ENCODE results near the gene DCXR.

Gene DCXR

DNA sequence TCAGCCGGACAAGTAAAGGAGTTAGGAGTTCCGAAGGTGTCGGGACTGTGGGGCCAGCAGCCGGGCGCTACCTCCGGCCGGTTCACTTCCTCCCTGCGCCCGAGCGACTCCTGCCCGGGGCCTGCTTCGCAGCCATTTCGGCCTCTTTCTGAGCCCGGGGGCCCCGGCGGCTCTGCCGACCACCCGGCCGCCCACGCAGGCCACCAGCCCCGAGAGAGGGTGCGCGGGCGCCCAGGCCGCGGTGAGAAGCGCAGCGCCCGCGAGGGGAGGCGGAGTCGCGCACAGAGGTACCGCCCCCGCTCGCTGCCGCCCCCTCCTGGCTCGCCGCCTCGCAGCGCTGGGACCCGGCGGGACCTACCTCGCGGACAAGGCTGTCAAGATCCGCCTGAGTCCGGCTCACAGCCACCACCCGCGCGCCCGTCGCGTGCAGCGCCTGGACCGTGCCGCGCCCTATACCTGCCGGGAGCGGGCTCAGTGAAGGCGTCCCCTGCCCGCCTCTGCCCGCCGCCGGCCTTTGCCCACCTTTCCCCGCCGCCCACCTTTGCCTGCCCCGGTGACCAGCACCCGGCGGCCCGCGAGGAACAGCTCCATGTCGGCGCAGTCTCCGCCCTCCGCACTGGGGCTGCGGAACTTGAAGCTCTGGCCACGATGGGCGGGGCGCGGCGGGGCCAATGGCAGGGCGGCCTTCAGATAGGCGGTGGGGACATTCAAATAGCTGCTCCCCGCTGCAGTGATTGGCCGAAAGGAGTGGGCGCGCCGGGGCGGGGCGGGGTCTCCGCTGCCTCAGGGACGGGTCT, at the start of gene DCXR:
DCXR (minus strand) TSS at position 606 of the 797 bp plus-strand sequence; CDS start at position 591, 15 bp downstream.
- DNase-seq = peak; percentile 97
- in situ Hi-C loops (cut with HindIII; ENCODE audit: low pct_ligation_motif_present, low pct_unique_long_range_greater_than_20kb, low sequenced_read_pairs) = no loop called here

DNA sequence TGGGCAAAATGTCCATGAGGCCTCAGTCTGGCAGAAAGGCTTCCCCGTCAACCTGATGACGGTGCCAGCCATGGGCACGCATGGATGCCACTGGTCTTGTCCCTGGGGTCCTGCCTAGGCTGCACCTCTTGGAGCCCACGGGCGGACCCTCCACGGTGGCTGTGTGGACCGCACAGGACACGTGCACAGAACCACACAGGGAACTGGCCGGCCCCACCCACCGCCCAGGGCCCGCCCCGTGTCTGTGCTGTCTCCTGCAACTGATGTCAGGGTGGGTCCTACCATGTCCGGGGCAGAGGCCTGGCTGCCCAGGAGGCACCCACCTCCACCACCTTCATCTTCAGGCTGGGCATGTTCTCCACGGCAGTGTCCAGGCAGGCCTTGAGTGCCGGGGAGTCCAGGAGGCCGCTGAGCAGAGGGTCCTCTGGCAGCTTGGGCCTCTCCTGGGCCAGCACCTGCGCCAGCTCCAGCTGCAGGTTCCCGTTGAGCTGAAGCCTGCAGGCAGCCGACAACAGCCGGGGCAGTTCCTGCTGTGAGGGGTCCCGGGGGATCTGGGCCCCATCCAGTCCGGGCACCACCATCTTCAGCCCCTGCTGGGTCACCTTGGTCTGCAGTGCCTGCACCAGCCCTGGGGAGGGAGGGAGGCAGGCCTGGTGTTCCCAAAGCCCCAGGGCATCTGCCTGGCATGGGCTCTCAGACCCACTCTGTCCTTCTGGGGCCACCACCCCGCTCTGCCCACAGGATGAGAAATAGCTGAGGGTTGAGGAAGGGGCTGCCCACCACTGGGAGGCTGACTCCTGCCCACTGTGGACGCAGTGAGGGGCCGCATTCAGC, 48.7 kb upstream of the DCXR start:
- in situ Hi-C loops (cut with HindIII; ENCODE audit: low pct_ligation_motif_present, low pct_unique_long_range_greater_than_20kb, low sequenced_read_pairs) = no loop called here
- no peak for DNase-seq

GRCh38 chr17:82085031-82085861, 47.7 kb upstream of the DCXR start:
- DNase-seq = no peak
- in situ Hi-C loops (cut with HindIII; ENCODE audit: low pct_ligation_motif_present, low pct_unique_long_range_greater_than_20kb, low sequenced_read_pairs) = no loop called here

GRCh38 chr17:82084373-82085030, 47.0 kb upstream of the DCXR start:
- DNase-seq = no peak
- in situ Hi-C loops (cut with HindIII; ENCODE audit: low pct_ligation_motif_present, low pct_unique_long_range_greater_than_20kb, low sequenced_read_pairs) = no loop called here

DNA sequence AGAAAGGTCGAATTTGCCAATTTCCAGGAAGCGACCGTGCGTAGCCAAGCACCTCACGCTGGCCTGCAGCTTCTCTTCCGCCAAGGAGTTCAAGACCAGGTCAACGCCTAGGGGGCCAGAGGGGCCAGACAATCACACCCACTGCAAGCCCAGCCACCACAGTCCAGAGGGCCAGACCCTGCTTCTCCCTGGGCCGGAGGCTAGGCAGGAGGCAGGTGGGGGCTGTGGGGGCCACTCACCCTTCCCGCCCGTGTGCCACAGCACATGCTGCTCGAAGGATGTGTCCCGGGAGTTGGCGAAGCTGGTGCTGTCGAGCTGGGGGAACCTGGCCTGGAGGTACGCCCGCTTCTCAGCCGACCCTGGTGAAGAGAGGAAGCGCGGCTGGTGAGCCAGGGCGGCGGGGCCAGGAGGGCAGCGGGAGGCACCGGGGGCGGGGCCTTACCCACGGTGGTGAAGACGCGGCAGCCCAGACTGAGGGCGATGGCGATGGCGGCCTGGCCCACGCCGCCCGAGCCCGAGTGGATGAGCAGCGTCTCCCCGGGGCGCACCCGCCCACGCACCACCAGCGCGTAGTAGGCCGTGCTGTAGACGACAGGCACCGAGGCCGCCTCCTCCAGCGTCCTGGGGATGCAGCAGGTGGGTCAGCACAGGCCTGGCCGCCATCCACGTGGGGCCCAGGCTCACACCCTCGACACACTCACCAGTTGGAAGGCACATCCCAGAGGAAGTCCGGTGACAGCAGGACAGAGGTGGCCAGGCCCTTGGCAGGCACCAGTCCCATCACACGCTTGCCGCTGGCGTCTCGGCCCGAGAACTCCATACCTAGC, 46.2 kb upstream of the DCXR start:
- in situ Hi-C loops (cut with HindIII; ENCODE audit: low pct_ligation_motif_present, low pct_unique_long_range_greater_than_20kb, low sequenced_read_pairs) = no loop called here
- no peak for DNase-seq

- in situ Hi-C loops (cut with HindIII; ENCODE audit: low pct_ligation_motif_present, low pct_unique_long_range_greater_than_20kb, low sequenced_read_pairs) = no loop called here
- no peak for DNase-seq
Measured at GRCh38 chr17:82083009-82083408, 45.5 kb upstream of the DCXR start.

- DNase-seq = no peak
- in situ Hi-C loops (cut with HindIII; ENCODE audit: low pct_ligation_motif_present, low pct_unique_long_range_greater_than_20kb, low sequenced_read_pairs) = no loop called here
Measured at GRCh38 chr17:82082456-82082855, 45.0 kb upstream of the DCXR start.

DNA sequence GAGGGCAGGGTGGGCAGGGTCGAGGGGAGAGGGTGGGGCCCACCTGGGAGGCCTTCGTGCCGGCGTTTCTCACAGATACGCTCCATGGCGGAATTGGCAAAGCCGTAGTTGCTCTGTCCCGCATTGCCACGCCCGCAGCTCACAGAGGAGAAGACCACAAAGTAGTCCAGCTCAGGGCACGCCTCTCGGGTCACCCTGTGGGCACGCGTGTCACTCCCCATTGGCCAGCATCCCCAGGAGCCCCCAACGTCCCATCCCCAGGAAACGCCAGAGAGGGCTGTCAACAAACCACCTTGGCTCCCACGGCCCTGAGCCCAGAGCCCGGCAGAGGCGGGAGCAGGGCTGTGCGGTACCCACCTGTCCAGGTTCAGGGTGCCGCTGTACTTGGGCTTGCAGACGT, 44.5 kb upstream of the DCXR start:
- DNase-seq = no peak
- in situ Hi-C loops (cut with HindIII; ENCODE audit: low pct_ligation_motif_present, low pct_unique_long_range_greater_than_20kb, low sequenced_read_pairs) = no loop called here

- DNase-seq = no peak
- in situ Hi-C loops (cut with HindIII; ENCODE audit: low pct_ligation_motif_present, low pct_unique_long_range_greater_than_20kb, low sequenced_read_pairs) = no loop called here
Measured at GRCh38 chr17:82081546-82081945, 44.0 kb upstream of the DCXR start.

- in situ Hi-C loops (cut with HindIII; ENCODE audit: low pct_ligation_motif_present, low pct_unique_long_range_greater_than_20kb, low sequenced_read_pairs) = no loop called here
- no peak for DNase-seq
Measured at GRCh38 chr17:82080789-82081464, 43.4 kb upstream of the DCXR start.

DNA sequence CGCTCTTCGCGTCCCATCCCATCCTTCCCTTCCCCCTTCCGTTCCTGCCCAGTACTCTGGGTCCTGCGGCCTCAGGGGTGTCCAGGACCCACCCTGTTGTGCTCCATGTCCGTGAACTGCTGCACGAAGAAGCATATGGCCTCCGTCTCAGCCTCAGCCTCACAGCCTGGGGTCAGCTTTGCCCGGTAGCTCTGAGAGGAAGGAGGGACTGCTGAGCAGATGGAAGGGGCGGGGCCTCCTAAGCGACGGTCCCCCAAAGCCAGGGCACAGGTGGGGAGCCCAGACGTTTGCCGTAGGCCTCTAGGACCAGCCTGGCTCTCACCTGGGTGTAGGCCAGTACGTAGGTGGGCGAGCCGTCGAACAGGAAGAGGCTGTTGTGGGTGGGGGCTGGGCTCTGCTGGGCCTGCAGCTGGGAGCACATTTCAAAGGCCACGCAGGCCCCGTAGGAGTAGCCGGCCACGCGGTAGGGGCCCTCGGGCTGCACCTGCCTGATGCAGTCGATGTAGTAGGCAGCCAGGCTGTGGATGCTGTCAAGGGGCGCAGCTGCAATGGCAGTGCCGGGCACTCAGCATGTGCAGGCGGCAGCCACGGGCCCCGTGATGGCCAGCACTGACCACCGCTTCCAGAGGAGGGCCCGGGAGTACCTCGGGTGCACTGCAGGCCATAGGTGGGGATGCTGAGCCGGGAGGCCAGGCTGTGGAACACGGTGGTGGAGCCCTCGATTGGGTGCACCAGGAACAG, 42.7 kb upstream of the DCXR start:
- no peak for DNase-seq
- in situ Hi-C loops (cut with HindIII; ENCODE audit: low pct_ligation_motif_present, low pct_unique_long_range_greater_than_20kb, low sequenced_read_pairs) = no loop called here

DNA sequence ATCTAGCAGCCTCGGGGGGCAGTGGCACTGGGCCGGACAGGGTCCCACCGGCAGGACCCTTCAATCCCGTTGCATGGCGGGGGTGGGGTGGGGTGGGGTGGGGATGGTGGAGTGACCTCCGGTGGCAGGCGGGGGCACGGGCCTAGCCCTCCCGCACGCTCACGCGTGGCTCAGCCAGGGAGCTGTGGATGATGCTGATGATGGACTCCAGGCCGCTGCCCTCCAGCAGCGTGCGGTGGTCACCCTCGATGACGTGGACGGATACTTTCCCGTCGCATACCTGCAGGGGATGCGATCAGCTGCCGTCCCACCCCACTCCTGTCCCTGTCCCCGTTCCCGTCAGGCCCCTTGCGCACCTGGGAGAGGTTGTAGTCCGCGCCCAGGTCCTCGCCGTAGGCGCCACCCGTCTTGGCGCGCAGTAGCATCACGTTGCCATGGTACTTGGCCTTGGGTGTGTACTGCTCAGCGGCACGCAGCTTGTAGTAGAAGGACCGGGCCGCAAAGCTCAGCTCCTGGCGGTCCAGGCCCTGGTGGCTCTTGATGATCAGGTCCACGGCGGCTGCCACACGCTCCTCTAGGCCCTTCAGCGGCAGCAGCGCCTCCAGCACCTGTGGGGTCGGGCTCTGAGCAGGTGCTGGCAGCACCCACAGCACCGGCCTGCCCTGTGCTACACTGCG, 41.6 kb upstream of the DCXR start:
- no peak for DNase-seq
- in situ Hi-C loops (cut with HindIII; ENCODE audit: low pct_ligation_motif_present, low pct_unique_long_range_greater_than_20kb, low sequenced_read_pairs) = no loop called here

DNA sequence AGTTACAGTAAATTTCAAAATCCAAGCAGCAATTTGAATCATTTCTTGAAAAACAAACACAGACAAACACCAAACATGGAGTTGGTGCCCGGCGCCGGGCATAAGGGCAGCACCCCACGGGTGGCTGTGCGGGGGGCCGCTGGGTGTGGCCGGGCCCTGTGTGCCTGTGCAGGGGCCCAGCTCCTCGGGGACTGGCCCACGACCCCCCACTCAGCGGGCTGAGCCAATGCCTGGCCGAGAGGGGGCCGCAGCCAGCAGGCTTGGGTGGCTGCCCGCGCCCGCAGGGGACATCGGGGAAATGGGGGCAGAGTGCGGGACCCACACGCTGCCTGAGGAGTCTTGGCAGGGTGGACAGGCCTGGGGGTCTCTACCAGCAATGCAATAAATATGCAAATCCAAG, 40.9 kb upstream of the DCXR start:
- DNase-seq = no peak
- in situ Hi-C loops (cut with HindIII; ENCODE audit: low pct_ligation_motif_present, low pct_unique_long_range_greater_than_20kb, low sequenced_read_pairs) = no loop called here

DNA sequence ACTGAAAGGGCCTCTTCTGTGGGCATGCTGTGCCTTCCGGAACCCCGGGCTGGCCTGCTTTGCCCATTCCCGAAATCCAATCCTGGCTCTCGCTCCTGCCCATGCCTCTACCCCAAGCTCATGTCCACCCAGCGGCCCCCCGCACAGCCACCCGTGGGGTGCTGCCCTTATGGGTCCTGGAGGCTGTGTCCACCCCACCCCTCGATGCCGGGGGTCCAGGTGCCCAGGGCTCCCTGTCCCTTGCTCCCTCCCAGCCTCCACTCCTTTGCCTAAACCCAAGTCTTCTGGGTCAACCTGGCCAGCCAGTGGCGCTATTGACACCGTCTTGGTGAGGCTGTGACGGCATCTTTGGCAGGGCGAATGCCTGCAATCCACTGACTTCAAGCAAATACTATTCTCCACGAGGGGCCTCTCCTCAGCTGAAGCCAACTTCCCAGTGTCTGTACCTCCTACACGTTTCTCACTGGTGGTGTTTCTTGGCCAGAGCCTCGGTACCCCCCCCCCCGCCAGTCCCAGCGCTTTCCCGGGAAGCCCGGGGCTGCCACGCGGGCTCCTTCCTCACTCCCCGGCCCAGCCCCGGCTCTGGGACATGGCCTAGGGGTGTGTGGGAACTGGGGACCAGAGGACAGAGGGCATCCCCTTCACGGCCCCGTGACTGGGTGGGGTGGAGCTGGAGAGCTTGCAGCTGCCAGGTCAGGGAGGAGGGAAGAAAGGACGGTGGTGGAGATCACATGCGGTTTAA, 40.3 kb upstream of the DCXR start:
- in situ Hi-C loops (cut with HindIII; ENCODE audit: low pct_ligation_motif_present, low pct_unique_long_range_greater_than_20kb, low sequenced_read_pairs) = no loop called here
- no peak for DNase-seq

DNA sequence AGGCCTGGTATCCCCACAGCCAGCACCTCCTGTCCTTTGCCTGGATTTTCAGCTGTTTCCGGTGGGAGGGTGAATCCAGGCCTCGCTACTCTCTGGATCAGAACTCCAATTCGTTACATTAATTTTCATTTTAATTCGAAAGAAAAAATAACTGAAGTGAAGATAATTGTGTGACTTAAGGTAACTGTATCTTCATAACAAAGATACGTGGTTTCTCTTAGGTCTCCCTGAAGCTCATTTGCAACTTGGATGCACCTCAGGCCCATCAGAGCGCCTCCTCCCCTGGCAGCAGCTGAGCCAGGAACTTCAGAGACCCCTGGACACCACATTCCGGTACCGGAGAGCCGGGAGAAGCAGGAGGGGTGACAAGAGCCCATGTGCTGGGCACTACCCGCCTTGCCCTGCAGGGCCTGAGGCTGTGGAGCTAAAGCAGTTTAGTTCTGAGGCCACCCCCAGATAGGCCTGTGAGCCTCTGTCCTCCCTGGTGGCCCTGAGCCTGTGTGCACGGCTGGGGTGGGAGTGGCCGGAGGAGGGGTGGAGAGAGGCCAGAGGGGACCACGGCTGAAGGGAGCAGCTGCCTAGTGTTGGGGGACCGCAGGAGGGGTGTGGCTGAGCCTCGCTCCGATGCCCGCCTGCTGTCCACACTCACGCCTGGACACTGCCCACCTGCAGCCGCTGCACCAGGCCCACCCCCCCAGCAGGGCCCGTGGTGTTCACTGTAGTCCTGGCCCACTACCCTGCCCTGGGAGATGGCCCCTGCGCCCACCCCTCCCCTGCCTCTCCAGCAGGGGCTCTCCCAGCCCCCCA, 39.5 kb upstream of the DCXR start:
- in situ Hi-C loops (cut with HindIII; ENCODE audit: low pct_ligation_motif_present, low pct_unique_long_range_greater_than_20kb, low sequenced_read_pairs) = no loop called here

More for the DNA sequence above, 39.5 kb upstream of the DCXR start:
- DNase-seq = no peak
